WTC11 (cell line): ENCODE measurements around the gene STOM.

Source experiments
- ATF3 ChIP-seq: sonication (generic); formaldehyde crosslinking; conservative IDR thresholded peaks from 2 replicates; pipeline ENCODE4 v1.8.1; 2022; ENCODE audit warnings: mild to moderate bottlenecking, missing genetic modification reagents
- CTCF ChIP-seq: fragments of 200-600 bp; IDR thresholded peaks from 2 replicates; pipeline ENCODE4 v1.8.0; 2022; ENCODE audit warnings: antibody characterized with exemption
- E2F4 ChIP-seq: sonication (generic); formaldehyde crosslinking; IDR thresholded peaks from 2 replicates; pipeline ENCODE4 v1.8.1; 2022; ENCODE audit warnings: low read depth, mild to moderate bottlenecking, moderate library complexity, missing genetic modification reagents, borderline replicate concordance
- TEAD4 ChIP-seq: sonication (generic); formaldehyde crosslinking; IDR thresholded peaks from 2 replicates; pipeline ENCODE4 v1.8.0; 2022; ENCODE audit warnings: mild to moderate bottlenecking, missing genetic modification reagents
- USF2 ChIP-seq: sonication (generic); formaldehyde crosslinking; IDR thresholded peaks from 2 replicates; pipeline ENCODE4 v1.8.1; 2023; ENCODE audit warnings: mild to moderate bottlenecking, missing genetic modification reagents, moderate library complexity
- ZNF317 ChIP-seq: sonication (generic); formaldehyde crosslinking; IDR thresholded peaks from 2 replicates; pipeline ENCODE4 v1.8.1; 2023; ENCODE audit warnings: low read depth, mild to moderate bottlenecking, moderate library complexity, missing genetic modification reagents, borderline replicate concordance

- TF ChIP-seq TEAD4 (CRISPR knock-in tag), result no peak
- TF ChIP-seq CTCF, result no peak
- no peak for TF ChIP-seq USF2 (CRISPR knock-in tag)
- no peak for TF ChIP-seq E2F4 (CRISPR knock-in tag)
- TF ChIP-seq ZNF317 (CRISPR knock-in tag), result no peak
- no peak for TF ChIP-seq ATF3 (CRISPR knock-in tag)
Measured at GRCh38 chr9:121324755-121325154, 45.3 kb downstream of the STOM start.
